Nephron (organoid): Measurements from ENCODE around the gene RASA3.
A peak's percentile ranks its signal among the peaks of the same experiment; 100 is the strongest.

Experiments used
- H3K27ac Mint-ChIP-seq, 3 experiments: 2 replicates each; pipeline ENCODE4 v1.8.0; 2020; ENCODE audit warnings: mixed read lengths in 3 of 3, mild to moderate bottlenecking in 2 of 3, moderate library complexity in 1 of 3
- H3K27me3 Mint-ChIP-seq: 2 replicates; pipeline ENCODE4 v1.8.0; 2021; ENCODE audit warnings: low read depth, mild to moderate bottlenecking, moderate library complexity, mixed read lengths
- H3K36me3 Mint-ChIP-seq: 2 replicates; pipeline ENCODE4 v1.8.0; 2020; ENCODE audit warnings: low read depth, mixed read lengths
- H3K4me1 Mint-ChIP-seq: 2 replicates; pipeline ENCODE4 v1.8.0; 2020; ENCODE audit warnings: mixed read lengths
- H3K4me3 Mint-ChIP-seq, 3 experiments: 2 replicates each; pipeline ENCODE4 v1.8.0; 2020; ENCODE audit warnings: mild to moderate bottlenecking in 3 of 3, mixed read lengths in 3 of 3, moderate library complexity in 2 of 3
- H3K9me3 Mint-ChIP-seq: 2 replicates; pipeline ENCODE4 v1.8.0; 2020; ENCODE audit warnings: mixed read lengths
- TF ChIP-seq, protein P1 (sequence below), 3 experiments: fragments of 200-600 bp; sonication (generic); IDR thresholded peaks; one replicate each; pipeline ENCODE4 v1.5.0; 2021; ENCODE audit warnings: antibody characterized with exemption in 3 of 3; ENCODE audit not compliant: unreplicated experiment in 3 of 3

RASA3 gene

DNA sequence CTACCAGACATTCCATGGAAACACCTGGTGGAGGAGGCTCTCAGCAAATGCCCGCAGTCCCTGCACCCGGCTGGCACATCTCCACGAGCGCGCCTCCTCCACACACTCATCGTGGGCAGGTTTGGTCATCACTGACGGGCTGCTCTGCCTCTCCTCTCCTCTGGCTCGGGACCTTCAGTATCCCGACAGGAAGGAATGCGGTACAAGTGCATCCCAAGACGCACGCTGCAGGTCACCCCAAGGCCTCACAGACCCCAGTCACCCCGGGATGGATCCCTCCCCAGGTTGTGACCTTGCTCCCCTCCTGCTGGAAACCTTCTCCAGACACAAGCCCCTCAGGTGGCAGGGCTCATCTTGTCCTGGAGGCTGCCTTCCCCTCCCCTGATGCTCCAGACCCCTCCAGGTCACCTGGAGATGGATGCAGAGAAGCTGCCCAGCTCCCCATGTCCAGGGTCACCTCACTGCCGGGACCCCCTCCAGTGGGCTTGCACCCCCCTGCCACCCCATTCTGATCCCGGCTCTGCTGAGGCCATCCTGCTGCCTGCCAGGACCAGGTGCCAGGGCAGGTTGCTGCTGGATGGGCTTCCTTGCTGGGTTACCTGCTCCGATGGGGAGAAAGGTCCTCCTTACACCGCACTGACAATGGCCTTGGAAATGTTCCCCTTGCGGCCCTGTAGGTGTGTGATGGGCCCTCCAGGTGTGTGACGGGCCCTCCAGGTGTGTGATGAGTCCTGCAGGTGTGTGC lies 188.4 kb downstream of the RASA3 start:
- Mint-ChIP-seq H3K4me1 (no peaks in the 10 kb centered on the region), H3K9me3 (no peaks in the 10 kb centered on the region), H3K27me3 (peaks cover 26% of the 10 kb centered on the region), H3K36me3 (no peaks in the 10 kb centered on the region), H3K4me3 (no peak overlapping the region), H3K27ac (no peak overlapping the region)
- TF ChIP-seq, protein P1, sequence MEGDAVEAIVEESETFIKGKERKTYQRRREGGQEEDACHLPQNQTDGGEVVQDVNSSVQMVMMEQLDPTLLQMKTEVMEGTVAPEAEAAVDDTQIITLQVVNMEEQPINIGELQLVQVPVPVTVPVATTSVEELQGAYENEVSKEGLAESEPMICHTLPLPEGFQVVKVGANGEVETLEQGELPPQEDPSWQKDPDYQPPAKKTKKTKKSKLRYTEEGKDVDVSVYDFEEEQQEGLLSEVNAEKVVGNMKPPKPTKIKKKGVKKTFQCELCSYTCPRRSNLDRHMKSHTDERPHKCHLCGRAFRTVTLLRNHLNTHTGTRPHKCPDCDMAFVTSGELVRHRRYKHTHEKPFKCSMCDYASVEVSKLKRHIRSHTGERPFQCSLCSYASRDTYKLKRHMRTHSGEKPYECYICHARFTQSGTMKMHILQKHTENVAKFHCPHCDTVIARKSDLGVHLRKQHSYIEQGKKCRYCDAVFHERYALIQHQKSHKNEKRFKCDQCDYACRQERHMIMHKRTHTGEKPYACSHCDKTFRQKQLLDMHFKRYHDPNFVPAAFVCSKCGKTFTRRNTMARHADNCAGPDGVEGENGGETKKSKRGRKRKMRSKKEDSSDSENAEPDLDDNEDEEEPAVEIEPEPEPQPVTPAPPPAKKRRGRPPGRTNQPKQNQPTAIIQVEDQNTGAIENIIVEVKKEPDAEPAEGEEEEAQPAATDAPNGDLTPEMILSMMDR (IDR thresholded peaks at IDR 0.05; ENCODE audit: unreplicated experiment in 3 of 3), result no peak

DNA sequence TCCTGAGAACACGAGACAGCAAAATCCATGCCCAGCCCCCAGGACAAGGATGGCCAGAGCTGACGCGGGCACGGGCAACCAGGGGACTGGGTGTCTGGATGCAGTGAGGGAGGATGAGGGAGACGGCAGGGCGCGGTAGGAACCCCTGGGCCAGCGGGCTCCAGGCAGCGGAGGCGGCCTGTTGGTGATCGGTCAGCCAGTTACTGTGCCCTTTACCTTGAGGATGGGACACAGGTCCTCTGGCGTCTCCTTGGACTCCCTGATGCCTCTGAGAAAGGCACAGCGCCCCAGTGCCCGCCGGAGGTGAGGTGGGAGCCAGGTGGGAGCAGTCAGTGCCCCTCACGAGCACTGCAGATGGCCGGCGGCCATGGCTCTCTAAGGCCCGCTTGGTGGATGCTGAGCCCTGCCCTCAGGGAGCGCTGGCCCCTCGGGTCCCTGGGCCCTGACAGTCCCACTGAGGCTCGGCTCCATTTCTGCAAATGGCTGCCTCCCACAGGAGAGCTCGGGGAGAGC lies 189.8 kb downstream of the RASA3 start:
- Mint-ChIP-seq H3K9me3 (no peaks in the 10 kb centered on the region), H3K27ac (no peak overlapping the region), H3K36me3 (no peaks in the 10 kb centered on the region), H3K4me3 (no peak overlapping the region), H3K4me1 (peaks cover 13% of the 10 kb centered on the region), H3K27me3 (peaks cover 30% of the 10 kb centered on the region)
- TF ChIP-seq, protein P1 (IDR thresholded peaks at IDR 0.05; ENCODE audit: unreplicated experiment in 3 of 3), result no peak

DNA sequence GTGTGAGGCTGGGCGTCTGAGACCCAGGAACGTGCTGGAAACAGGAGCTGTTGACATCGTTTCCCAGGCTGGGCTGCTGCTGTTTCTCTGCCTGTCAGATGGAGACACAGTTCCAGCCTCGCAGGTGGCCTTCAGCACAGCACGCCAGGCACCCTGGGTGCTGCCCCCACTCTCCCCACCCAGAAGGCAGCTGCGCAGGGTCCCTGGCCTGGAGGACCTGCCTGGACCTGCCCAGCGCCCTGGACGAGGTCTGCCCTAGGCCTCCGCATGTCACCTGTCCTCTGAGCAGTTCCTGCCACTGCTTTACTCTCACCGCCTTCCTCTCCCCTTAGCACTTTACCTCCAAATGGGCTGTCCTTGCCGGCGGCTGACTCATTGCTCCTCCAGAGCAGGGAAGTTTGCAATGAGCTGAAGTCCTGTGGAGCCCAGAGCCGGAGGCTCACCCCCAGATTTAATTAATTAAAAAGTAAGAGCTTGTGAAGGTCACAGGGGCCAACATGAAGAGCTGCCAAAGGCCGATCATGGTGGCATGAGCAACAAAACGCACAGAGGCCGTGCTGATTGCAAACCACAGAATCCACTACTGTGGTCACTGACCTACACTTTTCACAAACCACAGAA lies 190.7 kb downstream of the RASA3 start:
- no peaks in the 10 kb centered on the region for H3K9me3 Mint-ChIP-seq
- H3K27me3 Mint-ChIP-seq, result peaks cover 30% of the 10 kb centered on the region
- TF ChIP-seq, protein P1 (IDR thresholded peaks at IDR 0.05; ENCODE audit: unreplicated experiment in 3 of 3), result no peak
- no peaks in the 10 kb centered on the region for H3K36me3 Mint-ChIP-seq
- H3K27ac Mint-ChIP-seq, result no peak overlapping the region
- H3K4me1 Mint-ChIP-seq, result peaks cover 23% of the 10 kb centered on the region
- no peak overlapping the region for H3K4me3 Mint-ChIP-seq

DNA sequence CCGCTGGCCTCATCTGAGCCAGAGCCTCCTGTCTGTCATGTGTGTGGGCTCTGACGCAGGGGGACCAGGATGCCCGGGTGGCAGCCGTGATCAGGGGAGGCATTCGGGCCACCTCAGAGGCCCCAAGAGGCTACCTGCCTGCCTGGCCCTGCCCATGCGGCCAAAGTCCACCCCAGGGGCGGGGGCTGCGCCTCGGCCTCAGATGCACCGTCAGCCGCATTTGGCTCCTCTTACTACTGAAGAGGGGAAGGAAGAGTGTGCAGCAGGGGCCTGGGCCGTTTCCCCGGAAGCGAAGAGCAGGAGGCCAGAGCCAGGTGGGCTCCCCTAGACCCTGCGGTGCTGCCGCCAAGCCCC lies 192.5 kb downstream of the RASA3 start:
- Mint-ChIP-seq H3K36me3 (no peaks in the 10 kb centered on the region), H3K4me3 (no peak overlapping the region), H3K27me3 (peaks cover 24% of the 10 kb centered on the region), H3K27ac (no peak overlapping the region), H3K4me1 (peaks cover 28% of the 10 kb centered on the region), H3K9me3 (no peaks in the 10 kb centered on the region)
- TF ChIP-seq, protein P1 (IDR thresholded peaks at IDR 0.05; ENCODE audit: unreplicated experiment in 3 of 3), result no peak

DNA sequence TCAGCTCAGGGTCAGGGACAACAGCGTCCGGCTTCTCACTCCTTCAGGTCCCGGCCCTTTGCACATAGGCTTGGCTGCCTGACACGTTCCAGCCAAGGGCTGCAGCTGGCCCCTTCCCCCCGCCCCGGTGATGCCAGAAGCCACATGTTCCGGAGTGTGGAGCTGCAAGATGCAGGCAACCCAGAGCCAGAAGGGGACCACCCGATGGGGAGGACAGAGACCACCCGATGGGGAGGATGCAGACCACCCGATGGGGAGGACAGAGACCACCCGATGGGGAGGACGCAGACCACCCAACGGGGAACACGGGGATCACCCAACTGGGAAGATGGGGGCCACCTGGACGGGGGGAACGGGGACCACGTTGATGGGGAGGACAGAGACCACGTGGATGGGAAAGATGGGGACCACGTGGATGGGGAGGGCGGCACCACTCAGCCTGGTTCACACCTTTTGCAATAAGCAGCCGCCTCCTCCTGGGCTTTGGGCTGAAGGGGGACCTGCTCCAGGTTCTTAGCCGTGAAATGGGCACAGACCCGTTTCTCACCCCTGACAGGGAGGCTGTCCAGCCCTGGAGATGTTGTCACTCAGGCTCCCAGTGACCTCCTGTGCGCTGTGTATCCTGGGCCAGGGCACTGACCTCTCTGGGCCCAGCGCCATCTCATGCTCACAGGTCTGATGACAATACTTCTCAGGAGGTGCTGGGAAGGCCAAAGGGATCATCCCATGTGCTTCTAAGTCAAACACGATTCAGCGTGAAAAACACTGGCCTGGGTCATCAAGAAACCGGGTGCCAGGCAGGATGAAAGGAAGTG lies 193.1 kb downstream of the RASA3 start:
- Mint-ChIP-seq H3K9me3 (no peaks in the 10 kb centered on the region), H3K27me3 (peaks cover 27% of the 10 kb centered on the region), H3K36me3 (no peaks in the 10 kb centered on the region), H3K4me3 (no peak overlapping the region), H3K27ac (peak overlapping the region in 1 of 3 experiments; percentile 53), H3K4me1 (peaks cover 28% of the 10 kb centered on the region)
- TF ChIP-seq, protein P1 (IDR thresholded peaks at IDR 0.05; ENCODE audit: unreplicated experiment in 3 of 3), result no peak
